IMR-90 (cell line): ENCODE results near the gene CACNA2D1.

Experiments used
- BHLHE40 ChIP-seq: fragments of 150-350 bp; IDR thresholded peaks from 2 replicates; pipeline ENCODE4 v1.6.1; 2016; ENCODE audit warnings: mild to moderate bottlenecking, low read depth, low read length
- CEBPB ChIP-seq: IDR thresholded peaks from 2 replicates; pipeline ENCODE4 v1.6.1; 2012; ENCODE audit warnings: low read depth, low read length, improper control_type of control experiment
- MAFK ChIP-seq: IDR thresholded peaks from 2 replicates; pipeline ENCODE4 v1.6.1; 2012; ENCODE audit warnings: low read depth, low read length, improper control_type of control experiment
- MXI1 ChIP-seq: IDR thresholded peaks from 2 replicates; pipeline ENCODE4 v1.6.1; 2012; ENCODE audit warnings: low read depth, mild to moderate bottlenecking, low read length, moderate library complexity, borderline replicate concordance
- POLR2A ChIP-seq: IDR thresholded peaks from 2 replicates; pipeline ENCODE4 v1.6.1; 2012; ENCODE audit warnings: mild to moderate bottlenecking, low read depth, low read length
- RAD21 ChIP-seq: IDR thresholded peaks from 2 replicates; pipeline ENCODE4 v1.6.1; 2012; ENCODE audit warnings: low read length, improper control_type of control experiment
- RCOR1 ChIP-seq: IDR thresholded peaks from 2 replicates; pipeline ENCODE4 v1.6.1; 2012; ENCODE audit warnings: mild to moderate bottlenecking, low read length, improper control_type of control experiment; ENCODE audit not compliant: insufficient replicate concordance
- RFX5 ChIP-seq: IDR thresholded peaks from 2 replicates; pipeline ENCODE4 v1.8.0; 2012; ENCODE audit warnings: low read depth, mild to moderate bottlenecking, low read length, moderate library complexity
- SMC3 ChIP-seq: fragments of 150-350 bp; IDR thresholded peaks from 2 replicates; pipeline ENCODE4 v1.6.1; 2016; ENCODE audit warnings: low read depth, mild to moderate bottlenecking, antibody characterized with exemption, low read length, moderate library complexity
- TF ChIP-seq, protein P1 (sequence below): conservative IDR thresholded peaks from 2 replicates; pipeline ENCODE4 v1.5.1; 2012; ENCODE audit warnings: mild to moderate bottlenecking, low read depth, low read length, improper control_type of control experiment
- TF ChIP-seq, protein P2 (sequence below): fragments of 150-350 bp; IDR thresholded peaks from 2 replicates; pipeline ENCODE4 v1.6.1; 2016; ENCODE audit warnings: low read depth, mild to moderate bottlenecking, low read length, moderate library complexity, borderline replicate concordance
- TF ChIP-seq, protein P3 (sequence below): fragments of 150-350 bp; IDR thresholded peaks from 2 replicates; pipeline ENCODE4 v1.6.1; 2017; ENCODE audit warnings: mild to moderate bottlenecking, antibody characterized with exemption, low read length, low read depth

DNA sequence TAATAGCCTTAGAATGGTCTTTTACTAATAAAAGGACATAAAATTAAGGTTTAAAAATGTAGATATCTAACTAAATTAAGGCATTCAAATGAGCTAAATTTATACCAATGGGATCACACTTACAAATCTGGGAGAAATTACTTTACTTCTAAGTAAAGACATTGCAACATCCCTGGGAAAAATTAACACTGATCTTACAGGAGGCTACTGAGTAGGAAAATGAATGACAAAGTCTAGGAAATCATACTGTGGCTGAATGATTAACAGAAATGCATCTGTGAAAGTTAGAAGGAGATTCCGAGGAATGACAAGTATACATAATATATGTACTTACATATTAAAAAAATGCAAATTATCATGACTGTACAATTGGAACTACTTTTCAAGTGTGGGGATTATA is 38.3 kb downstream of the CACNA2D1 start:
- TF ChIP-seq CEBPB (no peak), RCOR1 (no peak), BHLHE40 (no peak), RFX5 (no peak), SMC3 (no peak), POLR2A (no peak), MAFK (no peak), MXI1 (no peak), RAD21 (no peak)
- TF ChIP-seq, protein P1, sequence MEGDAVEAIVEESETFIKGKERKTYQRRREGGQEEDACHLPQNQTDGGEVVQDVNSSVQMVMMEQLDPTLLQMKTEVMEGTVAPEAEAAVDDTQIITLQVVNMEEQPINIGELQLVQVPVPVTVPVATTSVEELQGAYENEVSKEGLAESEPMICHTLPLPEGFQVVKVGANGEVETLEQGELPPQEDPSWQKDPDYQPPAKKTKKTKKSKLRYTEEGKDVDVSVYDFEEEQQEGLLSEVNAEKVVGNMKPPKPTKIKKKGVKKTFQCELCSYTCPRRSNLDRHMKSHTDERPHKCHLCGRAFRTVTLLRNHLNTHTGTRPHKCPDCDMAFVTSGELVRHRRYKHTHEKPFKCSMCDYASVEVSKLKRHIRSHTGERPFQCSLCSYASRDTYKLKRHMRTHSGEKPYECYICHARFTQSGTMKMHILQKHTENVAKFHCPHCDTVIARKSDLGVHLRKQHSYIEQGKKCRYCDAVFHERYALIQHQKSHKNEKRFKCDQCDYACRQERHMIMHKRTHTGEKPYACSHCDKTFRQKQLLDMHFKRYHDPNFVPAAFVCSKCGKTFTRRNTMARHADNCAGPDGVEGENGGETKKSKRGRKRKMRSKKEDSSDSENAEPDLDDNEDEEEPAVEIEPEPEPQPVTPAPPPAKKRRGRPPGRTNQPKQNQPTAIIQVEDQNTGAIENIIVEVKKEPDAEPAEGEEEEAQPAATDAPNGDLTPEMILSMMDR = no peak
- TF ChIP-seq, protein P2, sequence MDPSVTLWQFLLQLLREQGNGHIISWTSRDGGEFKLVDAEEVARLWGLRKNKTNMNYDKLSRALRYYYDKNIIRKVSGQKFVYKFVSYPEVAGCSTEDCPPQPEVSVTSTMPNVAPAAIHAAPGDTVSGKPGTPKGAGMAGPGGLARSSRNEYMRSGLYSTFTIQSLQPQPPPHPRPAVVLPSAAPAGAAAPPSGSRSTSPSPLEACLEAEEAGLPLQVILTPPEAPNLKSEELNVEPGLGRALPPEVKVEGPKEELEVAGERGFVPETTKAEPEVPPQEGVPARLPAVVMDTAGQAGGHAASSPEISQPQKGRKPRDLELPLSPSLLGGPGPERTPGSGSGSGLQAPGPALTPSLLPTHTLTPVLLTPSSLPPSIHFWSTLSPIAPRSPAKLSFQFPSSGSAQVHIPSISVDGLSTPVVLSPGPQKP = no peak
- TF ChIP-seq, protein P3, sequence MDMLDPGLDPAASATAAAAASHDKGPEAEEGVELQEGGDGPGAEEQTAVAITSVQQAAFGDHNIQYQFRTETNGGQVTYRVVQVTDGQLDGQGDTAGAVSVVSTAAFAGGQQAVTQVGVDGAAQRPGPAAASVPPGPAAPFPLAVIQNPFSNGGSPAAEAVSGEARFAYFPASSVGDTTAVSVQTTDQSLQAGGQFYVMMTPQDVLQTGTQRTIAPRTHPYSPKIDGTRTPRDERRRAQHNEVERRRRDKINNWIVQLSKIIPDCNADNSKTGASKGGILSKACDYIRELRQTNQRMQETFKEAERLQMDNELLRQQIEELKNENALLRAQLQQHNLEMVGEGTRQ = no peak
